Stimulated activated CD4-positive, alpha-beta T cell treated with anti-CD3 and anti-CD28 coated beads, Interleukin-12 subunit alpha, Interleukin-12 subunit beta, amount 100 ng/mL, for 4 hours (primary cell): Measurements from ENCODE around the gene MADD.
"Not testable (repeated sequence)": the region's sequence is repeated elsewhere in the genome, so short reads cannot be mapped to it uniquely, and the experiment has no call there.

Experiments used
- DNase-seq: peaks from one replicate; pipeline ENCODE4 v3.0.0-alpha.2; 2020

Gene MADD

DNA sequence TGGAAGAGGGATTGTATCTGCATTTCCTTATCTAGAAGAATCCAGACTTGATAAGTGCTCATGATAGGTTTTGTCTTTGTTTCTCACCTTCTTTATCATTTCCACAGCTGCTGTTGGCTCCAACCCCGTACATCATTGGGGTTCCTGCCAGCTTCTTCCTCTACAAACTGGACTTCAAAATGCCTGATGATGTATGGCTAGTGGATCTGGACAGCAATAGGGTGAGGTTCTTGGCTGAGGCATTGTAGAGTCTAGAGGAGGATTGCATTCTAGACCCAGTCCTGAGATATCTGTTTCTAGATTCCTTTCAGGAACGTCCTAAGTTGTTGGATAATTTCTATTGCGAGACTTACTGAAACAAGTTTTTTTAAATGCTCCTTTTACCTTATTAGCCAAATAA lies 8.1 kb downstream of the MADD start:
- DNase-seq: no peak

GRCh38 chr11:47278769-47279168 lies 8.8 kb downstream of the MADD start:
- no peak for DNase-seq

DNA sequence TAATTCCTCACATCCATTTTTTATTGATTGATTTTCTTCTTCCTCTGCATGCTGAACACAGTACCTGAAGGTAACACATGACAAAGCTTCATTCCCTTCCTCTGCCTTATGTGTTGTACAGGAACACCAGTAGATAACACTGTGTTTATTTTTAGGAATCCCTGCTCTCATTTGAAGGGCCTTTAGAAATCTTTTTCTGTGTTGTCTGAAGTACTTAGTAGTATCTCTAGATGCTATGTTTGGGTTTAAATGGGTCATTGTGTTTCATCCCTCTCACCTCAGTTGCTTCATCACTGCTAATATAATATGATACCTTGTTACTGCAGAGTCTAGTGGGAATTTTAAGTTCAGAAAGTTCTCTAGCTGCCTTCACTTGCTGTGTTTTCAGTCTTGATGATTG lies 10.2 kb downstream of the MADD start:
- DNase-seq: no peak

- DNase-seq: no peak
Measured at GRCh38 chr11:47280860-47281259, 10.9 kb downstream of the MADD start.

DNA sequence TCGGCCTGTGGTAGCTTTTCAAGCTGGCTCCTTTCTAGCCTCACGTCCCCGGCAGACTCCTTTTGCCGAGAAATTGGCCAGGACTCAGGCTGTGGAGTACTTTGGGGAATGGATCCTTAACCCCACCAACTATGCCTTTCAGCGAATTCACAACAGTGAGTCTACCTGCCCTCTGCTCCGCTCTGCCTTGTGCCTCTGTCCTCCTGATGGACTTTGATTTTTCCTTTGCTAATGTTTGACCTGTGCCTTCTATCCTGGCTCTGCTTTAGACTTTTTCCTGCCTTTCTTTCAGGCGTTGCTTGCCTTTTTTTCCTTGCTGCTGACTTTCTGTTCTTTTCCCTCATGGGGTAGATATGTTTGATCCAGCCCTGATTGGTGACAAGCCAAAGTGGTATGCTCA lies 12.5 kb downstream of the MADD start:
- no peak for DNase-seq

DNA sequence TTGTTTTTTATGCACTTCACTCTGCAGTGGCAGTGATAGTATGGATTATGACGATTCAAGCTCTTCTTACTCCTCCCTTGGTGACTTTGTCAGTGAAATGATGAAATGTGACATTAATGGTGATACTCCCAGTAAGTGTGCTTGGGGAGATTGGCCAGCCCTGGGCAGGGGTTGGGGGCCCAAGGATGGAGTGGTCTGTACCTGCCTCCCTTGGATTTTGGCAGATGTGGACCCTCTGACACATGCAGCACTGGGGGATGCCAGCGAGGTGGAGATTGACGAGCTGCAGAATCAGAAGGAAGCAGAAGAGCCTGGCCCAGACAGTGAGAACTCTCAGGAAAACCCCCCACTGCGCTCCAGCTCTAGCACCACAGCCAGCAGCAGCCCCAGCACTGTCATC lies 14.2 kb downstream of the MADD start:
- no peak for DNase-seq

GRCh38 chr11:47285969-47286770 lies 16.2 kb downstream of the MADD start:
- no peak for DNase-seq

DNA sequence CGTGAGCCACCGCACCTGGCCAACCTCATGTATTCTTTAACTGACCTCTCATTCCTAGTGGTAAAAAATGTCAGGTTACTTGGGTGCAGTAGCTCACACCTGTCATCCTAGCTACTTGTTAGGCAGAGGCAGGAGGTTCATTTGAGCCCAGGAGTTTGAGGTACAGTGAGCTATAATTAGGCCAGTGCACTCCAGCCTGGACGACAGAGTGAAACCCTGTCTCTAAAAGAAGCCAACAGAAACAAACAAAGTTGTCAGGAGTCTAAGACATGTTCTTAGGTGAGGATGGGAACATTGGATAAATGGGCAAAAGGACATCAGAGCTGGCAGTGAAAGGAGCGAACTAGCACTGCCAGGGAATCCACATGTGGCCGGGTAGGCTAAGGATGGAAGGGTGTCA lies 18.1 kb downstream of the MADD start:
- DNase-seq: no peak

DNA sequence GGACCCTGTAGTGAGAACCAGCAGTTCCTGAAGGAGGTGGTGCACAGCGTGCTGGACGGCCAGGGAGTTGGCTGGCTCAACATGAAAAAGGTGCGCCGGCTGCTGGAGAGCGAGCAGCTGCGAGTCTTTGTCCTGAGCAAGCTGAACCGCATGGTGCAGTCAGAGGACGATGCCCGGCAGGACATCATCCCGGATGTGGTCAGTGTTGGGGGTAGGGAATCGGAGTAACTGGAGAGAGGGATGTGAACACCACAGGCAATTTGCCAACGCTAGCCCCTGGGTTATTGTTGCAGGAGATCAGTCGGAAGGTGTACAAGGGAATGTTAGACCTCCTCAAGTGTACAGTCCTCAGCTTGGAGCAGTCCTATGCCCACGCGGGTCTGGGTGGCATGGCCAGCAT lies 19.9 kb downstream of the MADD start:
- no peak for DNase-seq

GRCh38 chr11:47295385-47295784 lies 25.5 kb downstream of the MADD start:
- no peak for DNase-seq

DNA sequence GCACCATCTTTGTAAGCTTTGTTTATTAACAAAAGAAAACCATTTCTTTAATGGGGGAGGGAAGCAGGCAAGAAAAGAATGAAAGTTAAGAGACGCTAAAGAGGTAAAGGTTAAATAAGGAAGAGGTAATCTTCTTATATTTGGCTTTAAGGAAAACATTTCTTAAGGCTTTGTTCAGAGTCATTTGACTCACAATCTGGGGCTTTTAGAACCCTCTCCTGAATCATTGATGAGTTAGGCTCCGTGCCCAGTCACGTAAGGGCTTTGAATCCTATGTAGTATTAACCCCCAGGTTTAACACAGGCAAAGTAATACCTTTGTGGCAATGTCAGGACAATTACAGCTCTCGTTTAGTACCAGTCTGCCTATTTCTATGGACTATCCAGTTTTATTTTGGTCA lies 26.1 kb downstream of the MADD start:
- DNase-seq: no peak

- no peak for DNase-seq
Measured at GRCh38 chr11:47299078-47299477, 29.1 kb downstream of the MADD start.

DNA sequence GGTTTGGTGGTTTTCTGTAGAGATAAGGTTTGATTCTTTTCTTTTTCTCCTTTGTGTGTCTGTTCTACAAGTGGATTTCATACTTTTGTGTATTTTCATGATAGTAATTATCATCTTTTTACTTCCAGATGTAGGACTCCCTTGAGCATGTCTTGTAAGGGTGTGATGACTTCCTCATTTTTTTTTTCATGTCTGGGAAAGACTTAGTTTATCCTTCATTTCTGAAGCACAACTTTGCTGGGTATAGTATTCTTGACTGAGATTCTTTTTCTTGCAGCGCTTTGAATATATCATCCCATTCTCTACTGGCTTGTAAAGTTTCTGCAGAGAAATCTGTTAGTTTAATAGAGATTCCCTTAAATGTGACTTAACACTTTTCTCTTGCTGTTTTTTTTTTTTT lies 32.9 kb downstream of the MADD start:
- no peak for DNase-seq

DNA sequence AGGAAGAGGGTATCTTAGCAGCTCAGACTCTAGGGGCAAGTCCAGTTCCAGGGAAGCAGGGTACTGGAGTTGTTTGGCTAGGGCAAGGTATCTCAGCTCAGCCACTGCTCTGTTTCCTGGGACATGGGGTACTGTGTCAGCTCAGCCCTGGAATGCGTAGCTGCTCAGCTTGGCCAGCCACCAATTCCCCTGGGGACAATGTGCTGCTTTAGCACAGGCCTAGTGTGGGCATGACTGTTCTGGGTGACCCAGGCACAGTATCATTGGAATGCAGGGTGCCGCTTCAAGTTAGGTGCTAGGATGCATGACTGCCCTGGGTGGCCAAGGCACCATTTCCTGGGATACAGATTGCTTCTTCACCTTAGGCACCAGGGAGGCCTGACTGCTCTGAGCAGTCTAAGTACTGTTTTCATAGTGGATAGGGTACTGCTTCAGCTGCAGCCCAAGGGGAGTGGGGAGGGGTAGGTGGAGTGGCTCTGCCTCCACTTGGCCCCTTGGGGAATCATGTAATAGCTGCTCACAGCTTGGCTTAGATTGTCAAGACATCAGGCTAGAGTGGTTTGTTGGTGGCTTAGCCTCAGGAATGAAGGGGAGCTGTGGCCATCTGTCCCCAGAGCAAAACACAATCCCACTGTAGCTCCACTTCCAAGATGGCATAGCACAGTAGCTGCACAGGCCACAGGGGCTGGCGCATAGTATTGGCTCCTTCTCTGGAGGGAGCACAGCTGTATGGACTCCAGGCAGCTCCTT lies 36.0 kb downstream of the MADD start:
- DNase-seq: no peak

DNA sequence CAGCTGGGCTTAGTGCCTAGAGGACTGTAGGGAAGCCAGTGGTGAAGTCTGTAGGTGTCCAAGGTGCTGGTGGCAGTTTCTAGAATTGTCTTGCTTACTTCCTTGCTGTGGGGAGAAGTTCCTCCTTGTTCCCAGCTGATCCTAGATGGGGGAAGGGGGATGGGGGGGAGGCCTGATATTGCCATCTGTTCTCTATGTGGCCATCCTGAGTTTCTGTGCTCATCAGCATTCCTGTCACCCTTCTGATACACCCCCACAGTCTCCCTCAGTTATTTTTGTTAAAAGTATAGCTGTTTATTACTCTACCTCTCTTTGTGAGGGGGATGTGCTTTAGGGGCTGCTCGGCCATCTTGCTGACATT lies 36.5 kb downstream of the MADD start:
- DNase-seq: no peak

GRCh38 chr11:47308050-47308823 lies 38.3 kb downstream of the MADD start:
- no peak for DNase-seq

GRCh38 chr11:47314992-47315391 lies 45.1 kb downstream of the MADD start:
- DNase-seq: no peak

- DNase-seq: not testable (repeated sequence)
Measured at GRCh38 chr11:47316501-47316900, 46.6 kb downstream of the MADD start.

DNA sequence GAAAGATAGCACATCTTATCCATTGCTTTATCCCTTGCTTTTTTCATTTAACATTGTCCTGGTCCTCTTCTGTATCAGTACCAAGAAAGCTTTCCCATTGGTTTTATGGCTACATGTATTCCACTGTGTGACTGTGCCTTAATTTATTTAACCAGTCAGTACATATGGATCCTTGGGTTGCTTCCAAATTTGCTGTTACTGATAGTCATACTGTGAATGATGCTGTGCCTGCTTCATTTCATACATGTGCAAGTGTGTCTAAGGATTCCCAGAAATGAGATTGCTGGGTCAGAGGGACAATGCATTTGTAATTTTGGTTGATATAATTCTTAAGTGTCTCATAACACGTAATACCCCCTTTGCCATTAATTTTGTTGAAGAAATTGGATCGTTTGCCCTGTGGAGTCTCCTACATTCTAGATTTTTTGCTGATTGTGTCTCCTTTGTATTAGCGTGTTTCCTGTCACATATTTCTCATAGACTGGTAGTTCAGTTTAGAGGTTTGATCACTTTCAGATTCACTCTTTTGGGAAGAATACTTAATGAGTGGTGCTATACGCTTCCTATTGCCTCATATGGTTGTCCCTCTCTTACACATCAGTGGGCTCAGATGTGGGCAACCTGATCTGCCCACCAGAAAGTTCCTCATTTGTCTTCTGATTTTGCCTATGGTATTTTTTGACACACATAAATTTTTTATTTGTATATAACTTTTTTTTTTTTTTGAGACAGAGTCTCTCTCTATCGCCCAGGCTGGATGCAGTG lies 47.3 kb downstream of the MADD start:
- no peak for DNase-seq

DNA sequence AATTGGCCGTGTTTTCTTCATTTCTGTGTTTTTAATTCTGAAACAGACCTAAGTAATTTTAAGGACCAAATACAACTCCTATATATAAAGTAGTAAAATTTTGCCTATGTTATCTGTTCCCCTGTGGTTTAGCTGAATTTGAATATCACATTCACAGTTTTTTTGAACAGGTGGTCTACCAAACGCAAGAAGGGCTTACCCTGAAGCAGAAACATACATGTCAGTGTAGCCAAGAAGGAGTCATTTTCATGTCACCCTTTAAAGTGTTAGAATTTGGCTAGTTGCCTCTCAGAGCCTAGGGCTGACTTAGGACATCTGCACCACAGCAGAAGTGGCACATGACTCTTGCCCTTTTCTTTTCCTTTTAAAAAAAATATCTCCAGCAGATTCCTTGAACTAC lies 48.2 kb downstream of the MADD start:
- DNase-seq: no peak

DNA sequence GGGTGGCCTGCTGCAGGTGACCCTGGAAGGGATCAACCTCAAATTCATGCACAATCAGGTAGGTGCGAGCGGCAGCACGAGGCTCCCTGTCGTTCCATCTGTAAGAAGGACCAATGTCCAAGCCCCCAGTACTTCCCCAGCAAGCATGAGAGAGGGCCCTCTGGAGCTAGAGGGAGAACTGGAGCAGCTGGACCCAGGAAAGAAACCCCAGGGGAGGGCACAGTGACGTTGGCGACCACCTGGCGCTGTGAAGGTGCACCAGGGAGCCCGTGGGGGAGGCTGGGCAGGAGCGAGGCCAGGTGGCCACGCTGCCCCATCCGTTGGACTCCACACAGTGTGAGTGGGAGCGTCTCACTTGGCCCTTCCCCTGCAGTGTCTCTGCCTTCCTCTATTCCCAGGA lies 54.6 kb downstream of the MADD start:
- DNase-seq: no peak

DNA sequence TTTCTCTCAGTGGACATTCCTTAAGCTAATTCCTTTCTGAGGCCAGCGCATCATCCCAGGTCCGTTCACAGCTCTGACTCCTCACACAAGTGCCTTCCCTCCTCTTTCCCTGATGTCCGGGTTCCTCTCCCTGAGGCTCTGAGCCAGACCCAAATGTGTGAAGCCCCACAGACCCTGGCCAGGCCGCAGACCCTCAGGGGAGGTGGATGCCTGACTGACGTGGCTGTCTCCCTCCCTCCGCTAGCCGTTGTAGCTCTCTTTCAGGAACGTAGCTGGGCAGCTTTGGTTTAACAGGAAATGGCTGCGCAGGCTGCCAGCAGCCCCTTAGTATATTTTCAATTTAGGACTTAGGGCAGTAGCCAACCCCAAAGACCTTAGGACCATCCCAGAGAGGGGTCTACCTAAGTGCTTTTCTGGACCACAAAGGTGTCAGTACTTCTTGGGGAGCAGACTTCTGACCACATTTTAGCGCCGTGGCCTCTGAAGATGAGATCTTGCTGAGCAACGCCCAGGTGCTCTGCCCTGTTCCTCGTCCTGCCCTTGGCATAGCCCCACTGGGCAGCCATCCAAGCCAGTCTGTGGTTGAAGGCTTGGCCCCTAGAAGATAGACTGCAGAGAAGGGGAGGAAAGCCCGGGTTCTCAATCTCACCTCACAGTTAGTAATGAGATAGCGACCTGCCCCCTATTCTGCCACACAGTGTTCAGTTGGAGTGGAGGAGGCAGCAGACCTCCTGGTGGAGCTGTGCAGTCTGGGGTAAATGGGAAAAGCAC lies 55.5 kb downstream of the MADD start:
- DNase-seq: no peak
